ENCODE measurements around the gene EEFSEC. TPM values are rescaled to one million over a fixed set of nuclear protein-coding genes. Genes with fewer than 3 reads are reported as not detected.

EEFSEC gene
- total and polyA plus RNA-seq, 8 donors, result 5.9 to 9.8 (median 7.4) TPM

- Histone ChIP-seq H3K4me3 (no peak overlapping the region), H3K27me3 (no peaks in the 10 kb centered on the region), H3K4me1 (peaks cover 22 to 30% (median 24%) of the 10 kb centered on the region in 3 donors), H3K27ac (peak overlapping the region in 2 of 4 donors; percentile 13 to 15), H3K9me3 (no peaks in the 10 kb centered on the region), H3K36me3 (no peaks in the 10 kb centered on the region)
- intact Hi-C loops (cut with DNase I), result no loop called here
- TF ChIP-seq CTCF (IDR thresholded peaks at IDR 0.05), result no peak
- FAIRE-seq, result no peak
- ATAC-seq, result peak; percentile 13 to 24 (median 20)
- peak in 3 of 6 donors; percentile 35 to 60 (median 52) for DNase-seq
- 38 to 41% methylated on average over 13 of the region's 13 CpGs for WGBS, 2 donors
These were observed 201.7 kb downstream of the EEFSEC start for GRCh38 chr3:128354788-128355542.

GRCh38 chr3:128355543-128355919 is 202.2 kb downstream of the EEFSEC start:
- TF ChIP-seq CTCF (IDR thresholded peaks at IDR 0.05), result no peak
- FAIRE-seq (no peak), ATAC-seq (no peak)

GRCh38 chr3:128356822-128357221 is 203.5 kb downstream of the EEFSEC start:
- Histone ChIP-seq H3K9me3 (no peaks in the 10 kb centered on the region), H3K27ac (no peak overlapping the region), H3K36me3 (no peaks in the 10 kb centered on the region), H3K27me3 (no peaks in the 10 kb centered on the region), H3K4me1 (peaks cover 11 to 19% (median 17%) of the 10 kb centered on the region in 3 donors), H3K4me3 (no peak overlapping the region)
- DNase-seq, result no peak
- no peak for TF ChIP-seq CTCF (IDR thresholded peaks at IDR 0.05)
- no peak for FAIRE-seq
- no peak for ATAC-seq
- intact Hi-C loops (cut with DNase I), result no loop called here
- 88 to 96% methylated on average over 1 of the region's 1 CpG for WGBS, 2 donors

More at GRCh38 chr3:128355543-128355919, 202.2 kb downstream of the EEFSEC start:
- Histone ChIP-seq H3K36me3 (no peaks in the 10 kb centered on the region), H3K27ac (no peak overlapping the region), H3K4me3 (no peak overlapping the region), H3K27me3 (no peaks in the 10 kb centered on the region), H3K4me1 (peaks cover 21 to 26% (median 22%) of the 10 kb centered on the region in 3 donors), H3K9me3 (no peaks in the 10 kb centered on the region)
- DNase-seq, result no peak
- WGBS, 2 donors, result 61 to 68% methylated on average over 2 of the region's 2 CpGs
- intact Hi-C loops (cut with DNase I), result no loop called here

- no peaks in the 10 kb centered on the region for H3K9me3 ChIP-seq
- no peaks in the 10 kb centered on the region for H3K27me3 ChIP-seq
- H3K4me1 ChIP-seq, result peaks cover 15 to 26% (median 23%) of the 10 kb centered on the region in 3 donors
- DNase-seq (peak in 1 of 6 donors; percentile 41), FAIRE-seq (no peak), ATAC-seq (no peak)
- intact Hi-C loops (cut with DNase I), result no loop called here
- TF ChIP-seq CTCF (IDR thresholded peaks at IDR 0.05), result no peak
- no peak overlapping the region for H3K4me3 ChIP-seq
- no peaks in the 10 kb centered on the region for H3K36me3 ChIP-seq
- WGBS, 2 donors, result 83 to 94% methylated on average over 6 of the region's 6 CpGs
- H3K27ac ChIP-seq, result no peak overlapping the region
These were observed 204.3 kb downstream of the EEFSEC start for GRCh38 chr3:128357538-128357937.

Measured in pancreas (tissue), 10 donors.